NAMALWA (cell line): ENCODE data around the gene KCNJ14.
"Not testable (repeated sequence)": the region's sequence is repeated elsewhere in the genome, so short reads cannot be mapped to it uniquely, and the experiment has no call there.

ENCODE experiments used
- DNase-seq: peaks from one replicate; pipeline ENCODE4 v3.0.0-alpha.2; 2015; ENCODE audit warnings: low spot score

Gene KCNJ14

GRCh38 chr19:48488478-48488877 lies 33.1 kb downstream of the KCNJ14 start:
- DNase-seq: not testable (repeated sequence)

GRCh38 chr19:48489608-48490216 lies 34.3 kb downstream of the KCNJ14 start:
- DNase-seq: peak; percentile 85

GRCh38 chr19:48490981-48491792 lies 35.8 kb downstream of the KCNJ14 start:
- DNase-seq: peak; percentile 71

- DNase-seq: no peak
Measured at GRCh38 chr19:48491793-48492123, 36.4 kb downstream of the KCNJ14 start.

- peak; percentile 98 for DNase-seq
Measured at GRCh38 chr19:48492925-48493717, 37.7 kb downstream of the KCNJ14 start.

- DNase-seq: no peak
Measured at GRCh38 chr19:48493718-48494401, 38.5 kb downstream of the KCNJ14 start.

DNA sequence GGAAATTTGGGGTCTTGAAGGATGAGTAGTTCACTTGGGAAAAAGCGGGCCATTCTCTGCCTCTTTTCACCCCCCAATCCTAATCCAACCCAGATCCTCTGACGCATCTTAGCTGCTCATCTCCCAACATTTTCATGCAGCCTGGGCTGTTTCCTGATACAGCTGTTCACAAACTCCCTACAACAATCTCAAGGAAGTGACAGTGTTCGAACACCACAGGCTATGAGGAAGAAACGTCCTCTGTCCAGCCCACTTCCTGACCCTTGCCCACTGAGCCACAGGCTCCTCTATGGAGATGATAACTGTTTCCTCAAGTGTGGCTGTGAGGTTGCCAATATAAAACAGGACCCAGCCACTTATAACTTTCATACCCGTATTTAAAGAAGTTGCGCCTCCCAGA lies 40.0 kb downstream of the KCNJ14 start:
- no peak for DNase-seq

DNA sequence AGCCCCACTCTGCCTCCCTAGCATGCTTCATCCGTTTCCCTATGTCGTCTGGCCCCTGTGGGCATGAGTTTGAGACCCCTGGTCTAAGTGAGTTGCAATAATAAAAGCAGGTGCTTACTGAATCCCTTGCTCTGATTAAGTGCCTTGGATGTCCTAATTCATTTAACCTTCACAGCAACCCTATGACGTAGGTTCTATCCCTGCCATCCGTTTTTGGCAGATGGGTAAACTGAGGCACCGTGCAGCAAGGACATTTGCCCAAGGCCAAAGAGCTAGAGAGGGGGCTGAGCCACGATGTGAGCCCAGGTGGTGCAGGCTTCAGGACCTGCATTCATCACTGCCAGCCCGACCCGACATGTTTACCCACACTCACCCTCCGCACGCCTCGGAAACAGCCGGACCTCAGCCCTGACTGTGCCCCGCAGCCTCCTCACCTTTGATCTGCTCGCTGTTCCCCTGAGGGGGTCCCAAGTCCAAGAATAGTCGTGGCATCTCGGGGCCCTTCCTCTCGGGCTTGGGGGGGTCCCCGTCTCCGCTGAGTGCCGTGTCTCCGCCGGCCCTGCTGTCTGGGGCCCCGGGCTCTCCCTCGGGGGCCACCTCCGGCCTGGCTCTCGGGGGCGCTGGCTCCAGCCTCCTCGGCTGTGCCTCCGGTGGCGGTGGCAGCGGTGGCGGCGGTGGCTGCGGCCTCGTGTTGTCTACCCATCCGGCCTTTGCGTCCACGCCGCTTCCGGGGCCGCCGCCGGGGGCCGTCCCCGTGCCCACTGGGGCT lies 41.8 kb downstream of the KCNJ14 start:
- DNase-seq: no peak

- no peak for DNase-seq
Measured at GRCh38 chr19:48497728-48498594, 42.6 kb downstream of the KCNJ14 start.

DNA sequence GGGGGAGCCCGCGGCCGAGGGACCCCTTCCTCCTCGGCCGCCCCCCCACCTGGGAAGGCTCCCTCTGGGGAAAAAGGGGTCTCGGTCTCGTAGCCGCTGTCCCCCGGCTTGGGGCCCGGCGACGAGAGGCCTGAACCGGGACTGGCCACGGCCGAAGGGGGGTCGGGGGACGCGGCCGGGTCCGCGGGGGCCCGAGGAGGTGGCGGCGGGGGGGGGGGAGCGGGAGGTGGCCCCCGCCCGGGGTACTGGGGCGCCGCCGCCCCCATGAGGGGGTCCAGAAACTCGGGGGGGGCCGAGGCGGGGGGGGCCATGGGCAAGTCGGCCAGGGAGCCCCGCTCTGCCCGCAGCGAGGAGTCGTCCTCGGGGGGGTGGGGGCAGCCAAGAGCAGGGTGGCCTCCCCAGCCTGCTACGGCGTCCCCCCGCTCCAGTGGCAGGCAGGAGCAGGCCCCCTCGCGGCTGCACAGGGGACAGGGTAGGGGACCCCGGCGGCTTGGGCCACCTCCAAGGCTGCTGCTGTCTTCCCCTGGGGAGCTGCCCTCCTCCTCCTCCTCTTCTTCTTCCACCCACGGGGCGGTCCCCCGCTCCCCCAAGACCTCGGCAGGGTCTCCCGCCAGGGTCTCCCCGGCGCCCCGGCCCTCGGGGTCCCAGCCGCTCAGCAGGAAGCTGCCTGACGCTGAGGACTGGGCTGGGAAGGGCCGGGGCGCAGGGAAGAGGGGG lies 43.4 kb downstream of the KCNJ14 start:
- no peak for DNase-seq

DNA sequence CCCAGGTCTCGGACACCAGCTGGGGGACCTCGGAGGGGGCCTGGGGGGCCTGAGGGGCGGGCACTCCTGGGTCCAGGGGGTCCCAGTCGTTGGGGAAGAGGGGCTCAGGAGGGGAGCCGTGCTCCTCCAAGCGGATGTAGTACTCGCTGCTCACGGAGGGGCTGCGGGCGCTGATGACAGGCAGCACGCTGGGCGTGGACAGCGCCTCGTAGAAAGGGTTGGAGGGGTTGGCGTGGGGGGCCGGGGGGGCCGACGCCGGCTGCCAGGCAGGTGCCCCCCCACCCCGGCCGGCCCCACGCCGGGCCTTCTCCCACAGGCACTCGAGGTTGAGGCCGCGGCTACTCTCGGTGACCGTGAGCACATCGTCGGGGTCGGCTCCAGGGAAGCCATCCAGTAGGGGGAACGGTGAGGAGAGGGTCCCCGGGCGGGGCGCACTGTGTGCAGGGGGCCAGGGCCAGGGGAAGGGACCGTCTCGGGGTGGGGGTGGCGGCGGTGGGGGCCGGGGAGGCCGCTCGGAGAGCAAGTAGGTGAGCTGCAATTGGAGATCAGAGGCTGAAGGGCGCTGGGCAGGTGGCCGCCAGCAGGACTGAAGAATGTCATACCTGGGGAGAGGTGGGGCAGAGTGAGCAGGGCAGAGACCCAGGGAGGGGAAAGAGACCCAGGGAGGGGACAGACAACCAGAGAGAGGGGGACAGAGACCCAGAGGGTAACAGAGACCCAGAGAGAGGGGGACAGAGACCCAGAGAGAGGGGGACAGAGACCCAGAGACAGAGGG lies 44.1 kb downstream of the KCNJ14 start:
- no peak for DNase-seq

- DNase-seq: no peak
Measured at GRCh38 chr19:48500830-48501493, 45.6 kb downstream of the KCNJ14 start.

GRCh38 chr19:48501494-48502349 lies 46.3 kb downstream of the KCNJ14 start:
- peak; percentile 96 for DNase-seq

- no peak for DNase-seq
Measured at GRCh38 chr19:48502350-48503018, 47.1 kb downstream of the KCNJ14 start.

GRCh38 chr19:48506138-48506733 lies 50.9 kb downstream of the KCNJ14 start:
- DNase-seq: peak; percentile 82

DNA sequence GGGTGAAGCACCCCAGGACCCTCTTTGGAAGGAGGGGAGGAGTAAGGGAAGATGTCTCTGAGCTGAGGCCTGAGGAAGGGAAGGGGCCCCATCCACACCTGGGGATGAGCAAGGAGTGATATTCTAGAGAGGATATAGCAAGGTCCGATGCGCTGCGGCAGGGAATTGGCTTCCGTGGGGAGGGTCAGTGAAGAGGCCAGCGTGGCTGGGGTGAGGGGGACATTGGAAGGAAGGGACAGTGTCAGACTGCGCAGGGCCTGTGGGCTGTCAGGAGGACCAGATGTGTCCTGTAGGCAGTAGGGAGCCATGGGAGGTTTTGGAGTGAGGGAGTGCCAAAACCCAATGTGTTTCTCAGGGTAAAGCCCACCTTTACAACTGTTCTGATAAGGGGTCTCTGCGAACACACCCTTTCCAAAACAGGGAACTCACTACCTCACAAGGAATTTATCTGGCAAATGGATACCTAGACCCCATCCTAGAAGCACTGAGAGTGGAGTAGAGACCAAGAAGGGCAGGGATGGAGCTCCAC lies 52.6 kb downstream of the KCNJ14 start:
- no peak for DNase-seq
